A549 (cell line): ENCODE measurements around the gene NDUFV3. TPM values are rescaled to one million over a fixed set of nuclear protein-coding genes. Genes with fewer than 3 reads are reported as not detected.

Experiments
- ATAC-seq, 2 experiments: fragments of 200-7000 bp in 1 of 2; fragments of >200 bp in 1 of 2; cut with Nextera tagmentation in 1 of 2; cut with Tn5 transposase in 1 of 2; 3 replicates each; pipeline versions ENCODE4 v1.8.0 to v1.9.1; 2018 to 2020; ENCODE audit warnings: mild to moderate bottlenecking in 1 of 2, moderate library complexity in 1 of 2
- CTCF ChIA-PET: fragments of 300-600 bp; sonication (Branson Sonifier 250); formaldehyde crosslinking; extraction: SDS; loops from one replicate; lab custom pipeline; 2021; ENCODE audit warnings: antibody characterized with exemption, inconsistent platforms; lab: Yijun Ruan, JAX
- POLR2A ChIA-PET: fragments of 350-600 bp; formaldehyde crosslinking; extraction: SDS; loops from one replicate; lab custom pipeline; 2021; ENCODE audit warnings: antibody characterized with exemption, inconsistent platforms; lab: Yijun Ruan, JAX
- DNase-seq, 2 experiments: peaks; one replicate each; pipeline versions ENCODE4 v3.0.0 to v3.0.0-alpha.2; 2011 to 2016; ENCODE audit warnings: low read depth in 1 of 2, low spot score in 1 of 2
- FAIRE-seq: peaks from 2 replicates; lab custom pipeline; 2011; peaks lifted over from hg19 to GRCh38; lab: Jason Lieb, UNC
- H3K27ac ChIP-seq, 2 experiments: fragments of >200 bp; sonication (Bioruptor Twin); formaldehyde crosslinking; 3 replicates each; pipeline ENCODE4 v1.5.1; 2016 to 2017
- H3K4me1 ChIP-seq: fragments of >200 bp; sonication (Bioruptor Twin); formaldehyde crosslinking; 3 replicates; pipeline ENCODE4 v1.6.1; 2016
- H3K4me2 ChIP-seq: fragments of >200 bp; sonication (Bioruptor Twin); formaldehyde crosslinking; 3 replicates; pipeline ENCODE4 v1.6.1; 2016
- H3K4me3 ChIP-seq: fragments of >200 bp; sonication (Bioruptor Twin); formaldehyde crosslinking; 3 replicates; pipeline ENCODE4 v1.5.1; 2016
- H3K9me3 ChIP-seq: fragments of >200 bp; sonication (Bioruptor Twin); formaldehyde crosslinking; 3 replicates; pipeline ENCODE4 v1.6.1; 2016
- BCL3 ChIP-seq: fragments of >200 bp; sonication (Bioruptor Twin); formaldehyde crosslinking; IDR thresholded peaks from 3 replicates; pipeline ENCODE4 v1.6.1; 2016
- BHLHE40 ChIP-seq: IDR thresholded peaks from 2 replicates; pipeline ENCODE4 v1.6.1; 2012; ENCODE audit warnings: low read depth, low read length, inconsistent platforms
- CBX8 ChIP-seq: fragments of 200-600 bp; sonication (generic); IDR thresholded peaks from 2 replicates; pipeline ENCODE4 v1.6.1; 2016
- EHF ChIP-seq: fragments of 250-450 bp; sonication (Bioruptor Pico); IDR thresholded peaks from 2 replicates; pipeline ENCODE4 v1.5.0; 2020; ENCODE audit warnings: mild to moderate bottlenecking
- EHMT2 ChIP-seq: fragments of 200-600 bp; sonication (generic); IDR thresholded peaks from 2 replicates; pipeline ENCODE4 v1.6.1; 2016; ENCODE audit warnings: antibody characterized with exemption, low read depth, mild to moderate bottlenecking, moderate library complexity
- ELK1 ChIP-seq: fragments of 150-350 bp; IDR thresholded peaks from 2 replicates; pipeline ENCODE4 v1.6.1; 2014; ENCODE audit warnings: low read depth, mild to moderate bottlenecking, low read length
- EP300 ChIP-seq, 2 experiments: fragments of >200 bp; sonication (Bioruptor Twin); formaldehyde crosslinking; IDR thresholded peaks; 2 replicates in 1 of 2; 3 replicates in 1 of 2; pipeline ENCODE4 v1.6.1; 2016 to 2017
- FOSB ChIP-seq: fragments of 250-450 bp; sonication (Bioruptor Pico); IDR thresholded peaks from 2 replicates; pipeline ENCODE4 v1.5.0; 2020; ENCODE audit warnings: mild to moderate bottlenecking, moderate library complexity
- FOXS1 ChIP-seq: fragments of 250-450 bp; sonication (Bioruptor Pico); IDR thresholded peaks from 2 replicates; pipeline ENCODE4 v1.5.0; 2020; ENCODE audit warnings: mild to moderate bottlenecking, moderate library complexity
- HDAC2 ChIP-seq: fragments of 200-600 bp; sonication (generic); IDR thresholded peaks from 2 replicates; pipeline ENCODE4 v1.6.1; 2016
- HEYL ChIP-seq: fragments of 250-450 bp; sonication (Bioruptor Pico); IDR thresholded peaks from 2 replicates; pipeline ENCODE4 v1.8.0; 2021; ENCODE audit warnings: mild to moderate bottlenecking, moderate library complexity
- HOXB13 ChIP-seq: fragments of 250-450 bp; sonication (Bioruptor Pico); IDR thresholded peaks from 2 replicates; pipeline ENCODE4 v1.5.0; 2020; ENCODE audit warnings: low read depth, mild to moderate bottlenecking, moderate library complexity
- JUN ChIP-seq, 2 experiments: fragments of >200 bp; sonication (Bioruptor Twin); formaldehyde crosslinking; IDR thresholded peaks; 2 replicates in 1 of 2; 3 replicates in 1 of 2; pipeline ENCODE4 v1.6.1; 2016 to 2017
- KDM5A ChIP-seq: fragments of 200-600 bp; sonication (generic); IDR thresholded peaks from 2 replicates; pipeline ENCODE4 v1.6.1; 2016; ENCODE audit warnings: antibody characterized with exemption, mild to moderate bottlenecking
- MAZ ChIP-seq: fragments of 150-350 bp; IDR thresholded peaks from 2 replicates; pipeline ENCODE4 v1.6.1; 2014; ENCODE audit warnings: antibody characterized with exemption, low read depth, low read length, borderline replicate concordance
- PBX3 ChIP-seq: IDR thresholded peaks from 2 replicates; pipeline ENCODE4 v1.6.1; 2012
- RAD21 ChIP-seq, 2 experiments: fragments of >200 bp in 1 of 2; sonication (Bioruptor Twin) in 1 of 2; formaldehyde crosslinking in 1 of 2; IDR thresholded peaks in 1 of 2; conservative IDR thresholded peaks in 1 of 2; 2 replicates in 1 of 2; 3 replicates in 1 of 2; pipeline ENCODE4 v1.6.1; 2012 to 2018; ENCODE audit warnings: inconsistent platforms in 1 of 2
- SMC3 ChIP-seq: fragments of >200 bp; sonication (Bioruptor Twin); formaldehyde crosslinking; IDR thresholded peaks from 3 replicates; pipeline ENCODE4 v1.6.1; 2018; ENCODE audit warnings: inconsistent platforms
- TP53 ChIP-seq: fragments of 250-450 bp; sonication (Bioruptor Pico); IDR thresholded peaks from 2 replicates; pipeline ENCODE4 v1.5.0; 2021; ENCODE audit warnings: mild to moderate bottlenecking, moderate library complexity
- USF2 ChIP-seq: fragments of 450-650 bp; IDR thresholded peaks from 2 replicates; pipeline ENCODE4 v1.6.1; 2014; ENCODE audit warnings: antibody characterized with exemption
- ZC3H11A ChIP-seq: fragments of 450-650 bp; IDR thresholded peaks from 2 replicates; pipeline ENCODE4 v1.6.1; 2014; ENCODE audit warnings: antibody characterized with exemption, mild to moderate bottlenecking
- ZFP36 ChIP-seq: fragments of 450-650 bp; IDR thresholded peaks from 2 replicates; pipeline ENCODE4 v1.6.1; 2014; ENCODE audit warnings: borderline replicate concordance; ENCODE audit not compliant: partially characterized antibody
- ZSCAN20 ChIP-seq: fragments of 250-450 bp; sonication (Bioruptor Pico); IDR thresholded peaks from 2 replicates; pipeline ENCODE4 v1.8.0; 2022; ENCODE audit warnings: mild to moderate bottlenecking, moderate library complexity
- WGBS: methylation state at CpG from one replicate; pipeline ENCODE4 v1.1.6; 2017; ENCODE audit errors: missing lambda C conversion rate; 5-methylcytosine and 5-hydroxymethylcytosine counted together
- polyA plus RNA-seq, 4 experiments: library from polyadenylated mRNA; depleted of rRNA in 3 of 4; stranded (reverse); fragments of >200 nt; fragmentation: RNase III in 1 of 4; extraction: RNeasy Plus Mini Kit Qiagen cat#74134 plus additional on column Dnase treatment in 1 of 4; gene quantifications; 2 replicates in 3 of 4; 3 replicates in 1 of 4; pipeline ENCODE4 v1.2.3, GENCODE V29; 2011 to 2017

Gene NDUFV3
- polyA plus RNA-seq, 2 of the 4 experiments (the other 2 are of a cell fraction), result 17.1 to 20.7 TPM

DNA sequence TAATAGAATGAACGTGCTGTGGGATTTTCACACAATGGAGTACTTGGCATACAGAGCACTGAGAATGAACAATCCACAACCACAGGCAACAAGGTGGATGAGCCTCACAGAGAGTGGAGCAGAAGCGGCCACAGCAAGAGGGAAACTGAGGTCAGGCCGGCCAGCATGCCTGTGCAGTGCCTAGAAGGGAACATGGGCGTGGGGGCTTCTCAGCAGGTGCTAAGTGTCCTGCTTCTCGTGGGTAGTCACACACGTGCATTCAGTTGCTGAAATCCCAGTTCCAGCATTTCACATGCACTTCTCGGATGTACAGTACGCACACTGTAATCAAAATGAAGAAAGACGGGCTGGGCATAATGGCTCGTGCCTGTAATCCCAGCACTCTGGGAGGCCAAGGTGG, 46.9 kb upstream of the NDUFV3 start:
- no peak overlapping the region for H3K4me3 ChIP-seq
- CTCF ChIA-PET, result no interaction called here
- no peak overlapping the region for H3K4me2 ChIP-seq
- POLR2A ChIA-PET, result no interaction called here
- no peak for TF ChIP-seq EP300 (IDR thresholded peaks at IDR 0.05)
- no peak for TF ChIP-seq ZFP36
- TF ChIP-seq EHF (CRISPR knock-in tag), result no peak
- no peak for TF ChIP-seq JUN (IDR thresholded peaks at IDR 0.05)
- no peak for TF ChIP-seq USF2
- no peak for TF ChIP-seq HEYL
- TF ChIP-seq SMC3, result no peak
- no peak for TF ChIP-seq ELK1
- TF ChIP-seq CBX8, result no peak
- no peak for TF ChIP-seq KDM5A
- TF ChIP-seq ZC3H11A, result no peak
- no peak for TF ChIP-seq FOXS1 (CRISPR knock-in tag)
- TF ChIP-seq RAD21 (conservative IDR thresholded peaks at IDR 0.05 in 1 of 2, IDR thresholded peaks at IDR 0.05 in 1 of 2), result no peak
- no peak for TF ChIP-seq PBX3
- TF ChIP-seq BHLHE40, result no peak
- no peak for TF ChIP-seq EHMT2
- TF ChIP-seq MAZ, result no peak
- TF ChIP-seq FOSB (CRISPR knock-in tag), result no peak
- TF ChIP-seq HOXB13 (CRISPR knock-in tag), result no peak
- TF ChIP-seq BCL3, result no peak
- ATAC-seq, result no peak
- H3K27ac ChIP-seq, result no peak overlapping the region
- no peaks in the 10 kb centered on the region for H3K9me3 ChIP-seq
- no peak for DNase-seq
- 91% methylated on average over 10 of the region's 10 CpGs for WGBS
- no peak for FAIRE-seq
- H3K4me1 ChIP-seq, result no peaks in the 10 kb centered on the region

- ATAC-seq (no peak), DNase-seq (no peak), FAIRE-seq (no peak)
- Histone ChIP-seq H3K4me1 (no peaks in the 10 kb centered on the region), H3K9me3 (no peaks in the 10 kb centered on the region), H3K4me2 (no peak overlapping the region), H3K4me3 (no peak overlapping the region), H3K27ac (no peak overlapping the region)
- TF ChIP-seq ELK1 (no peak), TP53 (CRISPR knock-in tag) (no peak), HDAC2 (no peak), BHLHE40 (no peak), ZSCAN20 (CRISPR knock-in tag) (no peak)
- ChIA-PET POLR2A (no interaction called here), CTCF (no interaction called here)
- WGBS, result 84% methylated on average over 17 of the region's 18 CpGs
These were observed 45.9 kb upstream of the NDUFV3 start for GRCh38 chr21:42847051-42847707.
